Measurements from ENCODE around the gene KRT85. TPM values are rescaled to one million over a fixed set of nuclear protein-coding genes. Genes with fewer than 3 reads are reported as not detected.

The KRT85 gene
- total and polyA plus RNA-seq, 10 of the 15 experiments (the other 5 are each of a cell fraction or from before 2014, with no cell fraction given), result 0.05 to 0.18 (median 0.11) TPM; not detected in 6

GRCh38 chr12:52313461-52313860 is 53.8 kb downstream of the KRT85 start:
- ChIA-PET CTCF (interaction anchor here (1.4 to 2.6 kb wide), 2 partner anchors 14 to 35 kb away, joined by 4 to 17 read pairs; no protein-coding TSS in a partner anchor), SMC1A (ENCODE audit: uncharacterized antibody, unreplicated experiment) (interaction anchor here (0.8 kb wide), 1 partner anchor 14 kb away, joined by 4 read pairs; no protein-coding TSS in a partner anchor), POLR2A (no interaction called here), RAD21 (ENCODE audit: unreplicated experiment) (no interaction called here)
- FAIRE-seq (no peak), DNase-seq (ENCODE audit: low read depth, low spot score) (no peak), ATAC-seq (no peak)
- Histone ChIP-seq H3K27me3 (replicated peaks in 1 of 2; ENCODE audit: control insufficient read depth in 2 of 2, insufficient read depth in 2 of 2, low read length in 1 of 2) (peaks cover 10 to 16% of the 10 kb centered on the region in 2 experiments; a peak in 3 of 4 replicates), H3K79me2 (ENCODE audit: control insufficient read depth, insufficient read depth, low read length) (no peaks in the 10 kb centered on the region), H3K4me1 (ENCODE audit: control insufficient read depth, insufficient read depth, low read length) (no peaks in the 10 kb centered on the region), H3K9me3 (replicated peaks; ENCODE audit: control insufficient read depth, insufficient read depth, low read length) (no peaks in the 10 kb centered on the region), H3K4me3 (no peak overlapping the region), H4K20me1 (ENCODE audit: control insufficient read depth, insufficient read depth) (no peaks in the 10 kb centered on the region), H2AFZ (ENCODE audit: control insufficient read depth, low read depth, low read length) (no peak overlapping the region), H3K9ac (ENCODE audit: control insufficient read depth, insufficient read depth, low read length) (no peak overlapping the region), H3K4me2 (ENCODE audit: control insufficient read depth, insufficient read depth) (no peak overlapping the region), H3K36me3 (ENCODE audit: control insufficient read depth in 2 of 2, insufficient read depth in 2 of 2, low read length in 1 of 2) (no peaks in the 10 kb centered on the region), H3K27ac (ENCODE audit: control insufficient read depth, insufficient read depth) (no peak overlapping the region)
- WGBS (ENCODE audit: insufficient coverage, insufficient replicate concordance, low lambda C conversion rate, missing lambda C conversion rate), result 0% methylated on average over 3 of the region's 3 CpGs
- intact Hi-C loops (cut with micrococcal nuclease; ENCODE audit: unreplicated experiment), result no loop called here
- BruUV-seq (replicated peaks), result no TSS peak
- in situ Hi-C loops (cut with MboI), result no loop called here
- TF ChIP-seq ZNF274 (IDR thresholded peaks at IDR 0.05; ENCODE audit: insufficient read depth, insufficient read length) (no peak), JUNB (IDR thresholded peaks at IDR 0.05) (no peak), PAX8 (IDR thresholded peaks at IDR 0.05) (no peak), MAX (IDR thresholded peaks at IDR 0.05; ENCODE audit: low read depth, low read length) (no peak), MYC (IDR thresholded peaks at IDR 0.05; ENCODE audit: insufficient read depth, insufficient read length, insufficient replicate concordance, low read length, severe bottlenecking) (no peak), REST (IDR thresholded peaks at IDR 0.05; ENCODE audit: low read depth, low read length) (no peak), NR2C2 (IDR thresholded peaks at IDR 0.05; ENCODE audit: borderline replicate concordance, control insufficient read depth, insufficient read length, low read depth) (no peak), ZNF687 (IDR thresholded peaks at IDR 0.05) (no peak), TCF12 (IDR thresholded peaks at IDR 0.05; ENCODE audit: low read depth, low read length) (no peak)
